Hepatocyte (in vitro differentiated cells): ENCODE data around the gene DAB2IP. TPM values are rescaled to one million over a fixed set of nuclear protein-coding genes. Genes with fewer than 3 reads are reported as not detected.

Source experiments
- DNase-seq: peaks from one replicate; pipeline ENCODE4 v3.0.0-alpha.2; 2016; ENCODE audit warnings: low spot score
- H2AFZ ChIP-seq: fragments of 200-600 bp; sonication (generic); 2 replicates; pipeline ENCODE4 v1.6.0; 2016; ENCODE audit warnings: antibody characterized with exemption, mild to moderate bottlenecking
- H3K27ac ChIP-seq: fragments of 200-600 bp; sonication (generic); 2 replicates; pipeline ENCODE4 v1.5.1; 2016; ENCODE audit warnings: mild to moderate bottlenecking
- H3K27me3 ChIP-seq: fragments of 200-600 bp; sonication (generic); 2 replicates; pipeline ENCODE4 v1.6.1; 2016
- H3K36me3 ChIP-seq: fragments of 200-600 bp; sonication (generic); replicated peaks from 2 replicates; pipeline ENCODE4 v1.5.1; 2016; ENCODE audit warnings: low read depth; ENCODE audit not compliant: insufficient read depth
- H3K4me1 ChIP-seq: fragments of 200-600 bp; sonication (generic); 2 replicates; pipeline ENCODE4 v1.5.1; 2016; ENCODE audit warnings: mild to moderate bottlenecking, moderate library complexity; ENCODE audit not compliant: insufficient read depth
- H3K4me2 ChIP-seq: fragments of 200-600 bp; sonication (generic); 2 replicates; pipeline ENCODE4 v1.6.0; 2016
- H3K4me3 ChIP-seq: fragments of 200-600 bp; sonication (generic); 2 replicates; pipeline ENCODE4 v1.5.1; 2016; ENCODE audit warnings: mild to moderate bottlenecking
- H3K79me2 ChIP-seq: fragments of 200-600 bp; sonication (generic); 2 replicates; pipeline ENCODE4 v1.6.0; 2017; ENCODE audit warnings: mild to moderate bottlenecking
- H3K9me2 ChIP-seq: fragments of 200-600 bp; sonication (generic); replicated peaks from 2 replicates; pipeline ENCODE4 v1.6.0; 2017; ENCODE audit warnings: mild to moderate bottlenecking; ENCODE audit not compliant: insufficient read depth
- H3K9me3 ChIP-seq: fragments of 200-600 bp; sonication (generic); 2 replicates; pipeline ENCODE4 v1.5.1; 2016; ENCODE audit warnings: low read depth, mild to moderate bottlenecking
- H4K20me1 ChIP-seq: fragments of 200-600 bp; sonication (generic); 2 replicates; pipeline ENCODE4 v1.6.0; 2016; ENCODE audit warnings: mild to moderate bottlenecking; ENCODE audit not compliant: insufficient read depth, poor library complexity, severe bottlenecking
- CTCF ChIP-seq: fragments of 200-600 bp; sonication (generic); IDR thresholded peaks from 2 replicates; pipeline ENCODE4 v1.5.1; 2016; ENCODE audit warnings: antibody characterized with exemption, mild to moderate bottlenecking; ENCODE audit not compliant: poor library complexity
- EZH2 ChIP-seq: fragments of 200-600 bp; sonication (generic); IDR thresholded peaks from 2 replicates; pipeline ENCODE4 v1.6.1; 2016; ENCODE audit warnings: antibody characterized with exemption, mild to moderate bottlenecking, borderline replicate concordance
- EZH2phosphoT487 ChIP-seq: fragments of 200-600 bp; sonication (generic); IDR thresholded peaks from one replicate; pipeline ENCODE4 v1.6.1; 2018; ENCODE audit warnings: antibody characterized with exemption, mild to moderate bottlenecking, low read depth, moderate library complexity; ENCODE audit not compliant: unreplicated experiment, severe bottlenecking
- WGBS: methylation state at CpG from one replicate; pipeline ENCODE4 v1.1.6; 2016; ENCODE audit warnings: low lambda C conversion rate; ENCODE audit errors: missing lambda C conversion rate; 5-methylcytosine and 5-hydroxymethylcytosine counted together
- polyA plus RNA-seq: library from polyadenylated mRNA; unstranded; fragments of >200 nt; fragmentation: Nextera tagmentation; extraction: Ambion mirVana; gene quantifications from 2 replicates; pipeline ENCODE4 v1.2.1, GENCODE V29; 2016
- total RNA-seq: library from RNA; depleted of rRNA; stranded (reverse); fragments of >200 nt; gene quantifications from 2 replicates; pipeline ENCODE4 v1.2.3, GENCODE V29; 2014

Gene DAB2IP
- total and polyA plus RNA-seq, 2 experiments from 2014 or later: 11.6 to 31.0 TPM

GRCh38 chr9:121671612-121672155 lies 20.2 kb downstream of the DAB2IP start:
- H3K79me2 ChIP-seq: peaks cover 26% of the 10 kb centered on the region
- no peaks in the 10 kb centered on the region for H3K27me3 ChIP-seq
- no peak overlapping the region for H3K27ac ChIP-seq
- H4K20me1 ChIP-seq: peaks cover 5% of the 10 kb centered on the region
- WGBS: 85% methylated on average over 5 of the region's 5 CpGs
- H3K36me3 ChIP-seq: no peaks in the 10 kb centered on the region
- H3K4me1 ChIP-seq: peaks cover 4% of the 10 kb centered on the region
- no peak for DNase-seq
- no peak overlapping the region for H2AFZ ChIP-seq
- H3K9me2 ChIP-seq: no peaks in the 10 kb centered on the region
- no peak for TF ChIP-seq EZH2phosphoT487
- no peak for TF ChIP-seq EZH2
- no peak for TF ChIP-seq CTCF
- H3K9me3 ChIP-seq: no peaks in the 10 kb centered on the region
- H3K4me3 ChIP-seq: no peak overlapping the region
- H3K4me2 ChIP-seq: no peak overlapping the region

GRCh38 chr9:121672213-121672612 lies 20.8 kb downstream of the DAB2IP start:
- H3K9me2 ChIP-seq: no peaks in the 10 kb centered on the region
- H3K9me3 ChIP-seq: no peaks in the 10 kb centered on the region
- H3K36me3 ChIP-seq: no peaks in the 10 kb centered on the region
- no peak overlapping the region for H3K27ac ChIP-seq
- H3K4me1 ChIP-seq: no peaks in the 10 kb centered on the region
- no peak overlapping the region for H2AFZ ChIP-seq
- H3K27me3 ChIP-seq: no peaks in the 10 kb centered on the region
- no peak for DNase-seq
- peaks cover 29% of the 10 kb centered on the region for H3K79me2 ChIP-seq
- H4K20me1 ChIP-seq: peaks cover 5% of the 10 kb centered on the region
- no peak overlapping the region for H3K4me2 ChIP-seq
- TF ChIP-seq EZH2phosphoT487 (no peak), EZH2 (no peak), CTCF (no peak)
- WGBS: 89% methylated on average over 7 of the region's 7 CpGs
- no peak overlapping the region for H3K4me3 ChIP-seq

GRCh38 chr9:121672986-121673385 lies 21.6 kb downstream of the DAB2IP start:
- Histone ChIP-seq H3K9me2 (no peaks in the 10 kb centered on the region), H3K27ac (no peak overlapping the region), H3K79me2 (peaks cover 35% of the 10 kb centered on the region), H3K36me3 (no peaks in the 10 kb centered on the region), H3K4me3 (no peak overlapping the region), H4K20me1 (peaks cover 5% of the 10 kb centered on the region), H3K4me1 (no peaks in the 10 kb centered on the region), H3K4me2 (no peak overlapping the region), H3K27me3 (no peaks in the 10 kb centered on the region), H2AFZ (no peak overlapping the region), H3K9me3 (no peaks in the 10 kb centered on the region)
- WGBS: 100% methylated on average over 1 of the region's 1 CpG
- DNase-seq: no peak
- TF ChIP-seq EZH2: no peak
- TF ChIP-seq EZH2phosphoT487: no peak
- TF ChIP-seq CTCF: no peak
